ENCODE results near the gene STATH.
"Not testable (repeated sequence)": the region's sequence is repeated elsewhere in the genome, so short reads cannot be mapped to it uniquely, and the experiment has no call there.

STATH gene

DNA sequence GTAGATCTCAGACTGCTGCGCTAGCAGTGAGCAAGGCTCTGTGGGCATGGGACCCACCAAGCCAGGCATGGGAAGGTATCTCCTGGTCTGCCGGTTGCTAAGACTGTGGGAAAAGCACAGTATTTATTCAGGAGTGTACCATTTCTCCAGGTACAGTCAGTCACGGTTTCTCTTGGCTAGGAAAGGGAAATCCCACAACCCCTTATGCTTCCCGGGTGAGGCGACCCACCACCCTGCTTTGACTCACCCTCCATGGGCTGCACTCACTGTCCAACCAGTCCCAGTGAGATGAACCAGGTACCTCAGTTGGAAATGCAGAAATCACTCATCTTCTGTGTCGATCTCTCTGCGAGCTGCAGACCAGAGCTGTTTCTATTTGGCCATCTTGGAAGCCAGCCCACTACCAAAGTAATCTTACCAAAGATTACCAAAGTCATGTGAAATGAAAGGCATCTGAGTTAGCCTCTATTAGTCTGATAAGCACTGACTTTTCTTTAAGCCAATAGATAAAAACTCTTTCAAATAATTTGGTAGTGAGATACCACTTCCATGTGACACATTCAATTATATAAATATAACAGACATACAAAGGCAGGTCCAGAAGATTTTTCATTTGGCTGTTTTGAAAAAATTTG is 46.0 kb downstream of the STATH start:
- intact Hi-C loops (cut with DNase I): no loop called here
- DNase-seq: no peak

DNA sequence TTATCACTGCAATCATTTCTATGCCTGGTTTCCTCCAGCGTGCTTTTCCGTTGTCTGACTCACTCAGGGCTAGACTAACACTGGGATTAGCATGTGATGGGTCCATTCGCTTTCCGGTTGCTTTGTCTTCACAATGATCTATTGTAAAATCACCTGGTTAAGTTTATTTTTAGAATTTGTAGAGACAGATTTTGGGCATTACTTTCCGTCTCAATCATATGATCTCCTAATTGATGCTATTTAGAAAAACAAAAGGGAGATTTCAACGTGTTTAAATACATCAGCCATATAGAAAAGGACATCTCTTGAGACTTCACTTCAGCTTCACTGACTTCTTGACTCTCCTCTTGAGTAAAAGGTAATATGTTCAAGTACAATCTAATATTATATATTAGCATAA is 54.4 kb downstream of the STATH start, which contains the start of gene HTN1:
TSS of gene HTN1 (plus strand) at position 301 of the 400 bp plus-strand sequence. CDS start 2,639 bp downstream, outside the sequence.
- intact Hi-C loops (cut with DNase I); DNase-seq: not testable (repeated sequence)

Data from head of caudate nucleus (tissue), 42 donors.